K562 (cell line): ENCODE results near the gene SAXO1. TPM values are rescaled to one million over a fixed set of nuclear protein-coding genes. Genes with fewer than 3 reads are reported as not detected.

ENCODE experiments used
- ATAC-seq: fragments of 200-7000 bp; cut with Tn5 transposase; 3 replicates; pipeline ENCODE4 v1.9.1; 2020; ENCODE audit warnings: moderate library complexity
- BruUV-seq: library from RNA; stranded (reverse); fragments of 400-500 nt; replicated peaks from 2 replicates; lab custom pipeline; 2021; lab: Mats Ljungman, UMichigan
- CTCF ChIA-PET: fragments of 300-600 bp; formaldehyde crosslinking; extraction: SDS; loops from one replicate; lab custom pipeline; 2021; ENCODE audit warnings: low intra/inter-chr PET ratio; lab: Yijun Ruan, JAX
- POLR2A ChIA-PET: fragments of 300-600, 350-650 bp; sonication (Branson Sonifier 250); formaldehyde crosslinking; extraction: SDS; loops from one replicate; lab custom pipeline; 2021; ENCODE audit warnings: antibody characterized with exemption, inconsistent platforms; lab: Yijun Ruan, JAX
- DNase-seq, 4 experiments: peaks; one replicate each; pipeline versions ENCODE4 v3.0.0 to v3.0.0-alpha.2; 2011 to 2018; ENCODE audit warnings: low spot score in 3 of 4, mixed read lengths in 3 of 4; ENCODE audit errors: extremely low read depth in 1 of 4
- FAIRE-seq: peaks from 2 replicates; lab custom pipeline; 2011; peaks lifted over from hg19 to GRCh38; lab: Jason Lieb, UNC
- H2AFZ ChIP-seq: 2 replicates; pipeline ENCODE4 v1.6.0; 2011; ENCODE audit warnings: low read depth, low read length, control low read depth, inconsistent platforms
- H3K27ac ChIP-seq: fragments of 200-600 bp; 3 replicates; pipeline ENCODE4 v1.8.0; 2011; ENCODE audit warnings: low read depth, mild to moderate bottlenecking, control low read depth, inconsistent platforms, low read length, moderate library complexity, mixed read lengths; ENCODE audit errors: extremely low read depth
- H3K27me3 ChIP-seq, 2 experiments: fragments of 300-600 bp in 1 of 2; 2 replicates in 1 of 2; 3 replicates in 1 of 2; pipeline versions ENCODE4 v1.6.0 to v1.8.0; 2011; ENCODE audit warnings: inconsistent platforms in 2 of 2, low read length in 2 of 2, mild to moderate bottlenecking in 1 of 2, mixed read lengths in 1 of 2, moderate library complexity in 1 of 2; ENCODE audit not compliant: control insufficient read depth in 2 of 2, insufficient read depth in 2 of 2
- H3K36me3 ChIP-seq: fragments of 300-600 bp; 3 replicates; pipeline ENCODE4 v1.8.0; 2011; ENCODE audit warnings: mild to moderate bottlenecking, low read length, inconsistent platforms; ENCODE audit not compliant: control insufficient read depth, insufficient read depth
- H3K4me1 ChIP-seq, 2 experiments: fragments of 200-600 bp in 1 of 2; replicated peaks in 1 of 2; 2 replicates in 1 of 2; 3 replicates in 1 of 2; pipeline versions ENCODE4 v1.5.1 to v1.8.0; 2011; ENCODE audit warnings: inconsistent platforms in 2 of 2, low read length in 2 of 2, mild to moderate bottlenecking in 1 of 2, mixed read lengths in 1 of 2, moderate library complexity in 1 of 2; ENCODE audit not compliant: control insufficient read depth in 2 of 2, insufficient read depth in 2 of 2
- H3K4me2 ChIP-seq: 2 replicates; pipeline ENCODE4 v1.6.1; 2011; ENCODE audit warnings: low read length, control low read depth, inconsistent platforms, mixed read lengths; ENCODE audit not compliant: insufficient read depth
- H3K4me3 ChIP-seq: fragments of 200-600 bp; sonication (generic), shearing (Covaris generic); 2 replicates; pipeline ENCODE4 v1.5.1; 2016; ENCODE audit warnings: control low read depth, inconsistent platforms
- H3K79me2 ChIP-seq: fragments of 200-600 bp; 3 replicates; pipeline ENCODE4 v1.8.0; 2011; ENCODE audit warnings: low read length, inconsistent platforms; ENCODE audit not compliant: control insufficient read depth, insufficient read depth
- H3K9ac ChIP-seq, 2 experiments: 2 replicates each; pipeline versions ENCODE4 v1.6.0 to v1.6.1; 2011; ENCODE audit warnings: low read depth in 2 of 2, low read length in 2 of 2, control low read depth in 1 of 2, inconsistent platforms in 1 of 2, mild to moderate bottlenecking in 1 of 2, mixed read lengths in 1 of 2; ENCODE audit not compliant: insufficient read depth in 1 of 2
- H3K9me1 ChIP-seq: one replicate; pipeline ENCODE4 v1.6.0; 2011; ENCODE audit warnings: inconsistent platforms, mild to moderate bottlenecking, low read length, moderate library complexity; ENCODE audit not compliant: control insufficient read depth, insufficient read depth
- H3K9me3 ChIP-seq: replicated peaks from 2 replicates; pipeline ENCODE4 v1.5.1; 2011; ENCODE audit warnings: low read depth, low read length, inconsistent platforms; ENCODE audit not compliant: control insufficient read depth, insufficient read depth
- H4K20me1 ChIP-seq: replicated peaks from 2 replicates; pipeline ENCODE4 v1.6.1; 2011; ENCODE audit warnings: low read length, inconsistent platforms, mixed read lengths; ENCODE audit not compliant: control insufficient read depth, insufficient read depth
- TOE1 ChIP-seq, 2 experiments: fragments of 450-650 bp in 1 of 2; sonication (generic) in 1 of 2; formaldehyde crosslinking in 1 of 2; IDR thresholded peaks; 2 replicates each; pipeline versions ENCODE4 v1.7.1 to v1.8.0; 2016 to 2022; ENCODE audit warnings: borderline replicate concordance in 2 of 2, mild to moderate bottlenecking in 2 of 2, antibody characterized with exemption in 1 of 2, inconsistent platforms in 1 of 2, low read depth in 1 of 2, missing genetic modification reagents in 1 of 2, moderate library complexity in 1 of 2
- ZNF707 ChIP-seq: fragments of 250-450 bp; sonication (Bioruptor Pico); conservative IDR thresholded peaks from 2 replicates; pipeline ENCODE4 v1.8.0; 2022; ENCODE audit warnings: inconsistent platforms, mild to moderate bottlenecking, moderate library complexity
- WGBS: fragments of 100-300 bp; shearing (Covaris generic); methylation state at CpG from one replicate; pipeline ENCODE4 v1.1.6; 2016; ENCODE audit warnings: low coverage, mixed read lengths; ENCODE audit not compliant: insufficient coverage; ENCODE audit errors: missing lambda C conversion rate; 5-methylcytosine and 5-hydroxymethylcytosine counted together
- in situ Hi-C: fragments of 300-500 bp; cut with MboI; formaldehyde crosslinking; loops from 4 replicates; pipeline ENCODE4 v1.15.0; 2018; ENCODE audit warnings: inconsistent platforms, mixed read lengths
- intact Hi-C: fragments of 100-400 bp; cut with micrococcal nuclease; formaldehyde crosslinking; loops from 2 replicates; pipeline ENCODE4 v1.14.2; 2022
- polyA plus RNA-seq, 8 experiments: library from polyadenylated mRNA; depleted of rRNA in 4 of 8; stranded (reverse) in 5 of 8; unstranded in 3 of 8; fragments of >200 nt; fragmentation: Nextera tagmentation in 2 of 8; fragmentation: Illumina TruSeq in 1 of 8; extraction: Ambion mirVana in 2 of 8; extraction: Trizol in 1 of 8; gene quantifications; 2 replicates each; pipeline versions ENCODE4 v1.2.1 to v1.2.3, GENCODE V29; 2011 to 2014; ENCODE audit warnings: inconsistent platforms in 1 of 8, missing spikeins in 1 of 8
- total RNA-seq, 7 experiments: library from RNA; depleted of rRNA in 6 of 7; stranded (reverse); fragments of >200 nt in 6 of 7; fragmentation: Illumina TruSeq in 2 of 7; extraction: Trizol in 2 of 7; gene quantifications; 2 replicates each; pipeline versions ENCODE4 v1.2.1 to v1.2.3, GENCODE V29; 2011 to 2021; ENCODE audit warnings: low replicate concordance in 1 of 7

The SAXO1 gene
- total and polyA plus RNA-seq, 9 of the 15 experiments (the other 6 are each of a cell fraction or from before 2014, with no cell fraction given) = 0.04 TPM; not detected in 8

- no peak for TF ChIP-seq ZNF707 (CRISPR knock-in tag)
- H3K27me3 ChIP-seq = no peaks in the 10 kb centered on the region
- intact Hi-C loops (no loop called here), in situ Hi-C loops (no loop called here)
- no peak overlapping the region for H2AFZ ChIP-seq
- ATAC-seq (no peak), DNase-seq (no peak), FAIRE-seq (no peak)
- BruUV-seq = no TSS peak
- ChIA-PET CTCF (no interaction called here), POLR2A (no interaction called here)
- H3K9me1 ChIP-seq = no peaks in the 10 kb centered on the region
- H3K4me2 ChIP-seq = no peak overlapping the region
- no peaks in the 10 kb centered on the region for H3K79me2 ChIP-seq
- no peaks in the 10 kb centered on the region for H4K20me1 ChIP-seq
- no peak overlapping the region for H3K9ac ChIP-seq
- 0% methylated on average over 6 of the region's 7 CpGs for WGBS
- no peak overlapping the region for H3K27ac ChIP-seq
- H3K36me3 ChIP-seq = no peaks in the 10 kb centered on the region
- no peaks in the 10 kb centered on the region for H3K4me1 ChIP-seq
- H3K9me3 ChIP-seq = no peaks in the 10 kb centered on the region
- no peak overlapping the region for H3K4me3 ChIP-seq
These were observed 111.5 kb downstream of the SAXO1 start for GRCh38 chr9:18921366-18922075.

- Histone ChIP-seq H3K36me3 (no peaks in the 10 kb centered on the region), H3K27ac (no peak overlapping the region), H3K9me3 (no peaks in the 10 kb centered on the region), H3K4me2 (no peak overlapping the region), H3K9me1 (no peaks in the 10 kb centered on the region), H3K79me2 (no peaks in the 10 kb centered on the region), H3K9ac (no peak overlapping the region), H2AFZ (no peak overlapping the region), H3K27me3 (no peaks in the 10 kb centered on the region), H3K4me3 (no peak overlapping the region), H3K4me1 (no peaks in the 10 kb centered on the region), H4K20me1 (no peaks in the 10 kb centered on the region)
- ChIA-PET CTCF (no interaction called here), POLR2A (interaction anchor here (0.6 kb wide), 1 partner anchor 19 kb away, joined by 4 read pairs; no protein-coding TSS in a partner anchor)
- BruUV-seq = no TSS peak
- no peak for ATAC-seq
- TF ChIP-seq TOE1 (IDR thresholded peaks at IDR 0.05; ENCODE audit: borderline replicate concordance) (no peak), TOE1 (CRISPR knock-in tag; IDR thresholded peaks at IDR 0.05; ENCODE audit: borderline replicate concordance, low read depth) (no peak)
- no peak for DNase-seq
- intact Hi-C loops = no loop called here
- 0% methylated on average over 4 of the region's 4 CpGs for WGBS
- in situ Hi-C loops = no loop called here
- no peak for FAIRE-seq
These were observed 112.6 kb downstream of the SAXO1 start for GRCh38 chr9:18920141-18921084.
